CD4-positive, alpha-beta T cell (primary cell): ENCODE results near the gene RABEP2. TPM values are rescaled to one million over a fixed set of nuclear protein-coding genes. Genes with fewer than 3 reads are reported as not detected.
A peak's percentile ranks its signal among the peaks of the same experiment; 100 is the strongest.

Experiments used
- ATAC-seq: fragments of 200-7000 bp; cut with Tn5 transposase; one replicate; pipeline ENCODE4 v1.10.0; 2022; ENCODE audit warnings: mild to moderate bottlenecking; ENCODE audit not compliant: poor library complexity
- CTCF ChIA-PET: fragments of 350-600 bp; sonication (Branson Sonifier 250); formaldehyde crosslinking; loops from one replicate; lab custom pipeline; 2021; ENCODE audit warnings: antibody characterized with exemption, inconsistent platforms; lab: Charles Lee
- POLR2A ChIA-PET: fragments of 350-600 bp; sonication (Branson Sonifier 250); formaldehyde crosslinking; loops from one replicate; lab custom pipeline; 2021; ENCODE audit warnings: antibody characterized with exemption, inconsistent platforms; lab: Charles Lee
- DNase-seq, 14 experiments: peaks; one replicate each; pipeline ENCODE4 v3.0.0-alpha.2; 2013 to 2020; ENCODE audit warnings: mixed read lengths in 2 of 14
- H3K27ac ChIP-seq, 2 donors: one replicate each; pipeline versions ENCODE4 v1.5.1 to v1.7.0; 2013; ENCODE audit warnings: low read length in 2 of 2, low read depth in 1 of 2, mild to moderate bottlenecking in 1 of 2
- H3K27me3 ChIP-seq, 2 experiments: 1 replicate in 1 of 2; 2 replicates in 1 of 2; pipeline versions ENCODE4 v1.6.1 to v1.7.0; 2013; ENCODE audit warnings: low read length in 2 of 2, control low read depth in 1 of 2, mild to moderate bottlenecking in 1 of 2, moderate library complexity in 1 of 2; ENCODE audit not compliant: insufficient read depth in 2 of 2, control insufficient read depth in 1 of 2
- H3K36me3 ChIP-seq: one replicate; pipeline ENCODE4 v1.6.1; 2013; ENCODE audit warnings: low read length, control low read depth; ENCODE audit not compliant: insufficient read depth
- H3K4me1 ChIP-seq: one replicate; pipeline ENCODE4 v1.6.1; 2013; ENCODE audit warnings: low read length, control low read depth; ENCODE audit not compliant: insufficient read depth
- H3K4me3 ChIP-seq: one replicate; pipeline ENCODE4 v1.5.1; 2013; ENCODE audit warnings: mild to moderate bottlenecking, low read length, moderate library complexity
- H3K9me3 ChIP-seq, 2 experiments: 1 replicate in 1 of 2; 2 replicates in 1 of 2; pipeline versions ENCODE4 v1.6.1 to v1.7.0; 2013; ENCODE audit warnings: low read length in 2 of 2, mild to moderate bottlenecking in 2 of 2, control low read depth in 1 of 2, moderate library complexity in 1 of 2; ENCODE audit not compliant: control insufficient read depth in 1 of 2, insufficient read depth in 1 of 2
- H3K27ac Mint-ChIP-seq: one replicate; pipeline ENCODE4 v1.8.0; 2020; ENCODE audit warnings: mixed read lengths
- H3K27me3 Mint-ChIP-seq: one replicate; pipeline ENCODE4 v1.8.0; 2021; ENCODE audit warnings: mixed read lengths
- H3K36me3 Mint-ChIP-seq: one replicate; pipeline ENCODE4 v1.8.0; 2021; ENCODE audit warnings: low read depth, mixed read lengths
- H3K4me1 Mint-ChIP-seq: one replicate; pipeline ENCODE4 v1.8.0; 2021; ENCODE audit warnings: low read depth, mixed read lengths
- H3K4me3 Mint-ChIP-seq: one replicate; pipeline ENCODE4 v1.8.0; 2020; ENCODE audit warnings: mild to moderate bottlenecking, mixed read lengths
- H3K9me3 Mint-ChIP-seq: one replicate; pipeline ENCODE4 v1.8.0; 2020; ENCODE audit warnings: mixed read lengths
- CTCF ChIP-seq: fragments of 200-600 bp; IDR thresholded peaks from one replicate; pipeline ENCODE4 v1.8.0; 2022; ENCODE audit warnings: antibody characterized with exemption, mild to moderate bottlenecking
- intact Hi-C, 2 experiments: fragments of 100-400 bp; cut with DNase I in 1 of 2; cut with micrococcal nuclease in 1 of 2; formaldehyde crosslinking; loops; one replicate each; pipeline versions ENCODE4 v1.15.1 to v1.9.0; 2023 to 2025; cut with DNase I, micrococcal nuclease
- total RNA-seq, 174 experiments: library from RNA in 2 of 174; stranded (reverse) in 2 of 174; gene quantifications; one replicate each; pipeline ENCODE4 v1.2.3 and lab custom pipeline; 2021 to 2026

RABEP2 gene
- total RNA-seq, 2 experiments from 2014 or later = 23.3 to 23.4 TPM

- no peak for DNase-seq
- H3K4me1 Mint-ChIP-seq = peaks cover 21% of the 10 kb centered on the region
- H3K36me3 Mint-ChIP-seq = no peaks in the 10 kb centered on the region
- no peak within 1 kb of the TSS for H3K4me3 ChIP-seq
- H3K4me1 ChIP-seq = peaks cover 19% of the 10 kb centered on the region
- no peak for ATAC-seq
- H3K27ac ChIP-seq = no peak within 1 kb of the TSS
- ChIA-PET CTCF (no interaction called here), POLR2A (no interaction called here)
- no peaks in the 10 kb centered on the region for H3K27me3 Mint-ChIP-seq
- no peaks in the 10 kb centered on the region for H3K36me3 ChIP-seq
- peaks cover 0 to 4% of the 10 kb centered on the region in 2 experiments for H3K9me3 ChIP-seq
- H3K4me3 Mint-ChIP-seq = no peak within 1 kb of the TSS
- TF ChIP-seq CTCF = no peak
- no peaks in the 10 kb centered on the region for H3K9me3 Mint-ChIP-seq
- intact Hi-C loops = no loop called here
- no peaks in the 10 kb centered on the region for H3K27me3 ChIP-seq
- peak within 1 kb of the TSS; percentile 49 for H3K27ac Mint-ChIP-seq
Observed at GRCh38 chr16:28931801-28932225, 6.8 kb upstream of the RABEP2 start, which contains the start of gene CD19. Gene CD19, plus strand, starts transcription at chr16:28931971. Its CDS starts 30 bp downstream, at chr16:28932001.

- ATAC-seq (no peak), DNase-seq (peak in 2 of 14 experiments; percentile 22 to 38)
- H3K4me1 Mint-ChIP-seq = peaks cover 19% of the 10 kb centered on the region
- H3K27me3 ChIP-seq = no peaks in the 10 kb centered on the region
- H3K36me3 ChIP-seq = no peaks in the 10 kb centered on the region
- peaks cover 5% of the 10 kb centered on the region for H3K36me3 Mint-ChIP-seq
- intact Hi-C loops = no loop called here
- no peak overlapping the region for H3K27ac ChIP-seq
- no peak overlapping the region for H3K4me3 Mint-ChIP-seq
- no peaks in the 10 kb centered on the region for H3K9me3 Mint-ChIP-seq
- POLR2A ChIA-PET = interaction anchor here (0.7 kb wide), 1 partner anchor 56 kb away, joined by 3 read pairs; no protein-coding TSS in a partner anchor
- peaks cover 13% of the 10 kb centered on the region for H3K4me1 ChIP-seq
- H3K27ac Mint-ChIP-seq = peak overlapping the region; percentile 49
- no peak overlapping the region for H3K4me3 ChIP-seq
- no peak for TF ChIP-seq CTCF
- CTCF ChIA-PET = interaction anchor here (8.3 kb wide), 1 partner anchor 14 kb away, joined by 34 read pairs; no protein-coding TSS in a partner anchor
- no peaks in the 10 kb centered on the region for H3K9me3 ChIP-seq
- H3K27me3 Mint-ChIP-seq = no peaks in the 10 kb centered on the region
Observed at GRCh38 chr16:28930652-28931051, 5.6 kb upstream of the RABEP2 start.

GRCh38 chr16:28930203-28930602 is 5.2 kb upstream of the RABEP2 start:
- H3K36me3 ChIP-seq = no peaks in the 10 kb centered on the region
- no peak overlapping the region for H3K4me3 ChIP-seq
- peaks cover 9% of the 10 kb centered on the region for H3K36me3 Mint-ChIP-seq
- peaks cover 19% of the 10 kb centered on the region for H3K4me1 Mint-ChIP-seq
- DNase-seq (no peak), ATAC-seq (no peak)
- H3K27ac ChIP-seq = no peak overlapping the region
- no peaks in the 10 kb centered on the region for H3K9me3 ChIP-seq
- no peak for TF ChIP-seq CTCF
- ChIA-PET CTCF (interaction anchor here (8.3 kb wide), 1 partner anchor 15 kb away, joined by 34 read pairs; no protein-coding TSS in a partner anchor), POLR2A (no interaction called here)
- H3K27ac Mint-ChIP-seq = peak overlapping the region; percentile 49
- H3K27me3 Mint-ChIP-seq = no peaks in the 10 kb centered on the region
- H3K4me3 Mint-ChIP-seq = no peak overlapping the region
- H3K27me3 ChIP-seq = no peaks in the 10 kb centered on the region
- intact Hi-C loops = no loop called here
- H3K4me1 ChIP-seq = peaks cover 17% of the 10 kb centered on the region
- no peaks in the 10 kb centered on the region for H3K9me3 Mint-ChIP-seq
